GM10266 (cell line): ENCODE measurements around the gene UBL7.
A peak's percentile ranks its signal among the peaks of the same experiment; 100 is the strongest.

ENCODE experiments used
- DNase-seq: peaks from one replicate; pipeline ENCODE4 v3.0.0; 2012; ENCODE audit errors: extremely low spot score
- CTCF ChIP-seq: IDR thresholded peaks from 2 replicates; pipeline ENCODE4 v1.5.1; 2012; ENCODE audit warnings: mild to moderate bottlenecking, low read depth; ENCODE audit not compliant: control insufficient read depth, insufficient read depth; ENCODE audit errors: missing control alignments

Gene UBL7

GRCh38 chr15:74460871-74461846 is at the start of gene UBL7:
Gene UBL7 (minus strand): TSS chr15:74461160. CDS start chr15:74458867, 2,293 bp downstream.
- peak; percentile 50 for TF ChIP-seq CTCF
- peak; percentile 91 for DNase-seq

- no peak for TF ChIP-seq CTCF
- DNase-seq: no peak
Observed at GRCh38 chr15:74506515-74506840, 45.5 kb upstream of the UBL7 start.

GRCh38 chr15:74505837-74506514 is 45.0 kb upstream of the UBL7 start:
- no peak for DNase-seq
- no peak for TF ChIP-seq CTCF

- no peak for TF ChIP-seq CTCF
- DNase-seq: no peak
Observed at GRCh38 chr15:74504836-74505235, 43.9 kb upstream of the UBL7 start.

GRCh38 chr15:74504418-74504817 is 43.5 kb upstream of the UBL7 start:
- no peak for TF ChIP-seq CTCF
- no peak for DNase-seq

GRCh38 chr15:74502301-74502700 is 41.3 kb upstream of the UBL7 start:
- no peak for DNase-seq
- no peak for TF ChIP-seq CTCF

- no peak for TF ChIP-seq CTCF
- no peak for DNase-seq
Observed at GRCh38 chr15:74500401-74500800, 39.4 kb upstream of the UBL7 start.
